MM.1S (cell line): ENCODE results near the gene RGS19.

Experiments
- EZH2 ChIP-seq: fragments of 300-600 bp; sonication (generic); optimal IDR thresholded peaks from 2 replicates; pipeline ENCODE3; 2017; ENCODE audit warnings: low read depth, mild to moderate bottlenecking, antibody characterized with exemption, low read length, mixed read lengths
- TF ChIP-seq, protein P1 (sequence below): fragments of 300-600 bp; sonication (generic); IDR thresholded peaks from 2 replicates; pipeline ENCODE4 v1.5.1; 2016; ENCODE audit warnings: antibody characterized with exemption, low read length, mixed read lengths

DNA sequence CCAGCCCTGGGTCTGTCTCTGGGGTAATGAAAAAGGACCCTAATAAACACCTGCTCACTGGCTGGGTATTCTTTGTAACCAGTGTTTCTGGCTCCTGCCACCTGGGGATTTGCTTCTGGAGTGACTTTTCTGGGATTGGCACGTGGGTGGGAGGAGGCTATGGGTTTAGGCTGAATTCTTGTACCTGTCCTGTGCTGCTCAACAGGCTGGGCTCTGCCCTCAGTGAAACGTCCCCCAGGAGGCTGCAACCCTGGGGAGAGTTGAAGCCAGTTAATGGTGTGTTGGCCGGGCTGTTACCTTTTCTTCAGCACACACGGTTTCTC lies 21.2 kb upstream of the RGS19 start:
- TF ChIP-seq, protein P1, sequence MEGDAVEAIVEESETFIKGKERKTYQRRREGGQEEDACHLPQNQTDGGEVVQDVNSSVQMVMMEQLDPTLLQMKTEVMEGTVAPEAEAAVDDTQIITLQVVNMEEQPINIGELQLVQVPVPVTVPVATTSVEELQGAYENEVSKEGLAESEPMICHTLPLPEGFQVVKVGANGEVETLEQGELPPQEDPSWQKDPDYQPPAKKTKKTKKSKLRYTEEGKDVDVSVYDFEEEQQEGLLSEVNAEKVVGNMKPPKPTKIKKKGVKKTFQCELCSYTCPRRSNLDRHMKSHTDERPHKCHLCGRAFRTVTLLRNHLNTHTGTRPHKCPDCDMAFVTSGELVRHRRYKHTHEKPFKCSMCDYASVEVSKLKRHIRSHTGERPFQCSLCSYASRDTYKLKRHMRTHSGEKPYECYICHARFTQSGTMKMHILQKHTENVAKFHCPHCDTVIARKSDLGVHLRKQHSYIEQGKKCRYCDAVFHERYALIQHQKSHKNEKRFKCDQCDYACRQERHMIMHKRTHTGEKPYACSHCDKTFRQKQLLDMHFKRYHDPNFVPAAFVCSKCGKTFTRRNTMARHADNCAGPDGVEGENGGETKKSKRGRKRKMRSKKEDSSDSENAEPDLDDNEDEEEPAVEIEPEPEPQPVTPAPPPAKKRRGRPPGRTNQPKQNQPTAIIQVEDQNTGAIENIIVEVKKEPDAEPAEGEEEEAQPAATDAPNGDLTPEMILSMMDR, result no peak
- TF ChIP-seq EZH2, result no peak
